Stimulated activated CD4-positive, alpha-beta T cell treated with anti-CD3 and anti-CD28 coated beads, Interleukin-4, amount 100 ng/mL, for 1 hour (primary cell): Measurements from ENCODE around the gene IFFO2.
A peak's percentile ranks its signal among the peaks of the same experiment; 100 is the strongest.
"Not testable (repeated sequence)": the region's sequence is repeated elsewhere in the genome, so short reads cannot be mapped to it uniquely, and the experiment has no call there.

Source experiments
- DNase-seq: peaks from one replicate; pipeline ENCODE4 v3.0.0-alpha.2; 2020

IFFO2 gene

GRCh38 chr1:18917071-18917799, 39.2 kb downstream of the IFFO2 start:
- DNase-seq, result no peak

GRCh38 chr1:18915341-18915740, 41.1 kb downstream of the IFFO2 start:
- DNase-seq, result no peak

GRCh38 chr1:18913065-18913835, 43.2 kb downstream of the IFFO2 start:
- DNase-seq, result peak; percentile 82

GRCh38 chr1:18912550-18912949, 43.9 kb downstream of the IFFO2 start:
- DNase-seq, result no peak

DNA sequence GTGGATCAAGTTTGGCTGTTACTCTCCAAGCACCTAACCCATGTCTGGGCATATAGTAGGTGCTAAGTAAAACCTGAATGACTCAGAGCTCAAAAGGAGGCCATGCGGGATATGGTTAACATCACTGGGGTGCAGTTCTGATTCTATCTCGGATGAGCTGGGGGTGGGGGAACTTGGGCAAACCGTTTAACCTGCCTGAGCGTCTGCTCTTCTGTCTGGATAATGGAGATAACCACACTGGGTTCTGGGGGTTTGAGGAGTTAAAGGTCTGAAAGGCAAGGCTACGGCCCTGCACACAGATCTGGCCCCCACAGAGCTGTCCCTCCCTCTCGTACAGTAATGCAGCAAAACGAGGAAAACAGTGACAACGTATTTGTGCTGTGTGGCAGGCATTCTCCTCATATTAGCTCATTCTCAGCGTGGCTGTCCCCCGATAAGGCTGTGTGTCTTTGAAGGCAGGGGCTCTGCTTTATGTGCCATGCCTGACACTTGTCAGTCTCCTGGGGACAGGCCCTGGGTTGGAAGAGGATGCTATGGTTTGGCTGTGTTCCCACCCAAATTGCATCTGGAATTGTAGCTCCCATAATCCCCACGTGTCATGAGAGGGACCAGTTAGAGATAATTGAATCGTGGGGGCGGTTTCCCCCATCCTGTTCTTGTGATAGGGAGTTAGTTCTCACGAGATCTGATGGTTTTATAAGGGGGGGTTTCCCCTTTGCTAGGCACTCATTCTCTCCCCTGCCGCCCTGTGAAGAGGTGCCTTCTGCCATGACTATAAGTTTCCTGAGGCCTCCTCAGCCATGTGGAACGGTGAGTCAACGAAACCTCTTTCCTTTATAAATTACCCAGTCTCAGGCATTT, 47.3 kb downstream of the IFFO2 start:
- no peak for DNase-seq

GRCh38 chr1:18907917-18908845, 48.3 kb downstream of the IFFO2 start:
- no peak for DNase-seq

GRCh38 chr1:18907021-18907916, 49.2 kb downstream of the IFFO2 start:
- peak; percentile 39 for DNase-seq

DNA sequence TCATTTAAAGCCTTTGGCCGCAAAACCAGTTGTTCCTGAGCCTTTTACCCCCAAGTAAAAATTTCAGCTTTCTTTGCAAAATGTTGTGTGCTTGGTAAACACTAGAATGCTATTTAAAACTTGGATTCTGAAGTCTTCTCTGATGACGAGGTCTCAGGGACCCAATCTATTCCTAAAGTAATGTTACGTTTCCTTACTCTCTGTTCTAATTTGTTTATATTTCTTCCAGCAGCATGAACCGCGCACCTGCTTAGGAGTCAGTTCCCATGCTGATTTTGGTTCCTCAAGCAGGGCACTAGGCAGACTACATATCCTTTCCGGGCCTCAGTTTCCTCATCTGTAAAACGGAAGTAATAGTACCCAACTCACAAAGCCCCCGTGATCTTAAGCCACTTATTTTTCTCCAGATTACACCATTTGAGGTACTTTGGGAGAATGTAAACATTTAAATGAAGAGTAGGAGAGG, 53.2 kb downstream of the IFFO2 start:
- no peak for DNase-seq

DNA sequence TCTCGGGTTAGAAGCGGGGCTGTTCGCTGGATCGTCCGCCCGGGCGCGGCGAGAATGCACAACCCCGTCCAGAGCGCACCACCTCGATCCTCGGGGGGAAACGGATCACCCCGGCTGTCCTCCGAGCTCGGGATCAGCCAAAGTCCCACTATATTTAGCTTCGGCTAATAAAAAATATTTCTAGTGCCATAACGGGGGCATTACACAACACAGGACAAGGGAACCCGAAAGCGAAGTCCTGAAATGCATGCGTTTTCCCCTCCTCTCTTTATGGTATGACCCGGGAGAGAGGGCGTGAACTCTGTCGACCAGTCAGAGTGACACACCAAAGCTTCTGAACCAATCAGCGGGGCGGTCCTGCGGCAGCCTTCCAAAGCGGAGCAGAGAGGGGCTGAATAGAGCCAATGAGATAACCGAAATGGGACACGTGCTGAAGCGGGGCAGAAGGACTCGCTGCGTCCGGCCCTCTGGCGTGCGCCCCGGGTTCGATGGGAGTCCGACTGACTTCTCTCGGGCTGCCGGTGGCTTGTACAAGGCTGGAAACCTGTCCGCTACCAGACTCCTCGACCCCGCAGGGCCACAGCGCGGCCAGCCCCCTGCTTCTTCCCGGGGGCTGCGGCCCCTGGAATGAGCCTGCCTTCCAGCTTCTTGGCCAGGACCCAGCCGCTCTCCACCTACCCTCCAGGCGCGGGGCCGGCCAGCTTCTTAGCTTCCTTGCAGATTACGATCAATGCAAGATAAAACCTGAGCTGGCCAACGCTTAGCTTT, 53.8 kb downstream of the IFFO2 start, which contains the start of gene ALDH4A1:
Gene ALDH4A1, minus strand, starts transcription at position 33 of the 768 bp plus-strand sequence. Its CDS starts 32 bp downstream, at position 1.
- DNase-seq, result peak; percentile 88

DNA sequence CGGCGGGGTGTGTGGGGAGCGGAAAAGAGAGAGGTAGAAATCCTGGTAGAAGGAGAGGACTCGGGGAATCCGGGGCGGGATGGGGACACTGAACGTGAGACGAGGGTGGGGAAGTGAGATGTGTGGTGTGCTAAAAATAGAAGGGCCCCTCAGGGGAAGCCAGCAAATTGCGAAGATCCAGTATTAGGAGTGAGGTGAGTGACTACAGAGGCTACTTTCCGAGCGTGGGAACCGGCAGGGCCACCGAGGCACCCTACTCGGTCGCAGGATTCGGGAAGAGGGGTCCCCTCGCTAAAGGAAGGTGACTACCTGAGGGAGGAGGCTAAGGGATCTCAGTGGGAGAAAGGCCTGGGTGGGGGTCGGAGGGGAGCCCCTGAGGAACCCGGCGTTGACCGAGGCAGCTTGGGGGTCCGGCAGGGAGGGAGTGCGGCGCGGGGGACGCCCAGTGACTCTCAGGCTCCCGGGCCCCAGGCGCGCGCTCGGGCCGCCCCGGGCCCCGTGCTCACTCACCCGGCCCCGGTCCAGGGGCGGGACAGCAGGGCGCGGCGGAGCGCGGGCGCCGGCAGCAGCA, 54.4 kb downstream of the IFFO2 start:
- DNase-seq, result peak; percentile 22

DNA sequence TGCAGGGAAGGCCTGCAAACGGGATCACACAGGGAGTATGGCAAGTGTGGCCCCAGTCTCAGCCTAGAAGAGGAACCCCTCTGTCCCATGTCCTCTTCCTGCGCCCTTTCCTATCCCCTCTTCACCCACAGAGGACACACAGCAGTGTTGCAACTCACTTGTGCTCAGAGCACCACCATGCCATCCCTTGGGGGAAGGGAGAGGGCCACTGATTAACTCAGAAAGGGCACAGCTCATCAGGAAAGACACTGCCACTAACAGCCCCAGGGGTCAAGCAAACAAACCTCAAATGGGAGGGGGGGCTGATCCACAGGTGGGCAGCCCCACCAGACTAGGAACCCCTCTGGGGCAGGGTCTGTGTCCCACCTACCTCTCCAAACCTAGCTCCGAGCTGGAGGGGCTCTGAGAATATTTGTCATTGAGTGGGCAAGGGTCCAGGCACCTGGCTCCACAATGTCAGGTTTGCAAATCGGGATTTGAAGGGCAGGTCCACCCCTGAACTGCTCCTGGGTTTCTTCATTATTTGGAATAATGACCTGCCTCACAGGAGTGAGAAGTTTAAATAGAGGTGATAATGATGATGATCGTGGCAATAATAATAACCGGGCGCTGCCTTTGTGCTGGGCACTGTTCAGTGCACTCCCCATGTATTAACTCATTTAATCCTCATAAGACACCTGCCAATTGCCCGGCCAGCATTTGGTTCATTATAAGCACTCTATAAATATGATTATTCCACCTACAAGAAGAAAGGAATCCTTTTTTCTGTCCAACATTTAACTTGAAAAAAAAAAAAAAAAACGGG, 55.1 kb downstream of the IFFO2 start:
- DNase-seq, result no peak

- DNase-seq, result no peak
Measured at GRCh38 chr1:18900303-18900841, 56.1 kb downstream of the IFFO2 start.

DNA sequence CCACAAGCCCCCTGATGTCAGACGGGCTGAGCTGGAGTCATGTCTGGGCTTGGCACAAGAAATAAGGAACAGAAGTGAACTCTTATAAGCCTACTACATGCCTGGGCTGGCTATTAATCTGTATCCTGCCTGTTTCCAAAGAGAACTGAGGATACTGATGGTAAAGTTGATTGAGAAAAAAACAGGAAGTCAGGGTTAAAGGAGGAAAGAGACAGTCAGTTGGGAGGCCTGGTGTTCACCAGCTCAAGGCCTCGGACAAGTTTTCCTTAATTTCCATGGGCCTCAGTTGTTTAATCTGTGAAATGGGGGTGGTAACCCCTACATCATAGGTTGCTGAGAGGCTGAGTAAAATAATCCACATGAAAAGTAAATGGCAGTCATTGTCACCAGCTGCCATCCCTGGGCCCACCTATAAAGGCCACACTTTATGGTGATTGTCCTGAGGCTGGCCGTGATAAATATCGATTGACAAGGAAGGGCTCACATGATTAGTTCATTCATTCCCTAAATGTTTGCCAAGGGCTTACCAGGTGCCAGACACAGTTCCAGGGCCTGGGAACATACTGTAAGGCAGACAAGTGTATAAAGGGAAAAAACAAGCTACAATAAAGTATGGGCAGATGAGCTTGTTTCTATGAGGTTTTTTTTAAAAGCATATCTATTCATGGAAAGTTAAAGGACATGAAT, 57.0 kb downstream of the IFFO2 start:
- no peak for DNase-seq

GRCh38 chr1:18898567-18898966, 57.9 kb downstream of the IFFO2 start:
- DNase-seq, result no peak

GRCh38 chr1:18895317-18895716, 61.2 kb downstream of the IFFO2 start:
- DNase-seq, result no peak

DNA sequence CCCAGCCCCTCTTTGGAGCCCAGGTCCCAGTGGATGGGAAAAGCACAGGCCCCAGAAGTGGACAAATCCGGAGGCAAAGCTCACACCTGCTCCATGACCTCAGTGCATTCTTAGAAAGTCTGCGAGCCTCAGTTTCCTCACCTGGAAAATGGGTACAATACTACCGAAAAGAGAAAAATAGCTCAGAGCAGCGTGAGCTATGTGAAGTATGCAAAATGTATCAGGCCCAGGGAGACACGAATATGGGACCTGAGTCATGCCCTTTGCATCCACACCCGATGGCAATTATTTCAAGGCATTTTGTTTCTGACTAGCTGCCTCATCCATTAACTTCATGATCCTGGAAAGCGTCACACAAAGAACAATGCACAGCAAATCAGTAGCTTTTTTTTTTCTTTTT, 63.4 kb downstream of the IFFO2 start:
- DNase-seq, result no peak

- DNase-seq, result not testable (repeated sequence)
Measured at GRCh38 chr1:18891858-18892257, 64.6 kb downstream of the IFFO2 start.

DNA sequence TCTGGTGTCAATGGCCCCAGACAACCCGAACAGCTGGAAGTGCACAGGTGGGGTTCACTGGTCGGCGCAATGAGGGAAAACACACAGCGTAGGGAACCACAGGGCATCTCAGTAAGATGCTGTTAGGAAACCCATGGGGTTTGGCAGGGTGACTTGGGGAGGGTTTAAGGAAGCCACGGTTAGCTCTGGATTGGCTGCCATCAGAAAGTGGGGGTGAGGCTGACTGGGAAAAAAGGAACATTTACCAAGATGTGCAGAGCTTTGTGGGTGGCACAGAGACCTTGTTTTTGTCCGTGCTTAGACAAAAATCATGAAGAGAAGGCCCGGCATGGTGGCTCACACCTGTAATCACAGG, 65.1 kb downstream of the IFFO2 start:
- DNase-seq, result no peak
